Heart right ventricle (tissue), 16 donors: ENCODE data around the gene KBTBD4. TPM values are rescaled to one million over a fixed set of nuclear protein-coding genes. Genes with fewer than 3 reads are reported as not detected.

Experiments
- ATAC-seq, 8 donors: fragments of 200-7000 bp; cut with Tn5 transposase; one replicate each; pipeline ENCODE4 v1.9.1; 2020; ENCODE audit warnings: mild to moderate bottlenecking in 8 of 8, moderate library complexity in 8 of 8, moderate number of reproducible peaks in 1 of 8
- DNase-seq, 2 donors: peaks; one replicate each; pipeline ENCODE4 v3.0.0-alpha.2; 2020
- H3K27ac ChIP-seq, 10 donors: fragments of 200-600 bp; sonication (generic) in 2 of 10; one replicate each; pipeline versions ENCODE4 v1.5.0 to v1.8.0; 2020 to 2022; ENCODE audit warnings: mild to moderate bottlenecking in 3 of 10
- H3K27me3 ChIP-seq, 7 donors: fragments of 200-600 bp; one replicate each; pipeline ENCODE4 v1.8.0; 2021 to 2022; ENCODE audit warnings: mild to moderate bottlenecking in 2 of 7
- H3K36me3 ChIP-seq, 9 donors: fragments of 200-600 bp; sonication (generic) in 1 of 9; one replicate each; pipeline versions ENCODE4 v1.5.0 to v1.8.0; 2020 to 2022; ENCODE audit warnings: mild to moderate bottlenecking in 2 of 9
- H3K4me1 ChIP-seq, 9 donors: fragments of 200-600 bp; sonication (generic) in 1 of 9; one replicate each; pipeline versions ENCODE4 v1.5.0 to v1.8.0; 2020 to 2022; ENCODE audit warnings: mild to moderate bottlenecking in 4 of 9
- H3K4me3 ChIP-seq, 10 donors: fragments of 200-600 bp; sonication (generic) in 2 of 10; one replicate each; pipeline versions ENCODE4 v1.5.0 to v1.8.0; 2020 to 2022; ENCODE audit warnings: mild to moderate bottlenecking in 7 of 10, moderate library complexity in 2 of 10
- H3K9me3 ChIP-seq, 11 donors: fragments of 200-600 bp in 10 of 11; sonication (generic) in 2 of 11; one replicate each; pipeline versions ENCODE4 v1.5.0 to v1.8.0; 2013 to 2022; ENCODE audit warnings: mild to moderate bottlenecking in 2 of 11, control low read depth in 1 of 11, moderate library complexity in 1 of 11
- WGBS, 2 donors: extraction: QIAGEN DNeasy Blood & Tissue Kit; methylation state at CpG; one replicate each; pipeline ENCODE4 v1.1.7; 2013; ENCODE audit warnings: inconsistent platforms in 1 of 2; 5-methylcytosine and 5-hydroxymethylcytosine counted together
- intact Hi-C, 10 donors: fragments of 100-400 bp; cut with DNase I; formaldehyde crosslinking; loops; one replicate each; pipeline versions ENCODE4 v1.11.1 to v1.14.2; 2022
- polyA plus RNA-seq, 2 donors: library from polyadenylated mRNA; stranded (reverse); fragments of 200-250 nt; gene quantifications; one replicate each; pipeline ENCODE4 v1.2.3, GENCODE V29; 2013
- total RNA-seq, 10 donors: library from RNA; stranded (reverse); fragmentation: NEBNext Ultra II Directional in 3 of 10; extraction: Animal tissue kit (Norgen Biotek cat#: 25700) in 3 of 10; gene quantifications; one replicate each; pipeline versions ENCODE4 v1.2.1 to v1.2.4, GENCODE V29; 2021 to 2023
- TF ChIP-seq, protein P1 (sequence below), 9 donors: fragments of 200-600 bp; sonication (generic) in 2 of 9; IDR thresholded peaks; one replicate each; pipeline versions ENCODE4 v1.5.0 to v1.8.0; 2021 to 2022; ENCODE audit warnings: antibody characterized with exemption in 9 of 9, mild to moderate bottlenecking in 5 of 9, moderate library complexity in 1 of 9
- donor health status: Arrhythmogenic right ventricular cardiomyopathy.
- donor health status: ischemic (EF 13 %, LVEDD 7.1; RV severe dilation, severe dysfunction).
- donor health status: healthy with polysubstance abuse.
- donor health status: DM: no; HTN: yes; CAD: no.
- donor health status: DM: no; HTN: no; CAD: no.
- donor health status: ischemic (EF 25% LVEDD 6.9; RV normal size, moderate dysfunction).
- donor health status: ischemic (EF 25% LVEDD 5.7; RV mildly dilated, moderate dysfunction).
- donor health status: healthy.
- donor health status: DM: yes; HTN: yes; CAD: no.
- donor health status: Ischemic cardiomyopathy.
- donor health status: ischemic (EF 35%, LVEDD 5.7; RV mildly dilated, moderate dysfunction).
- donor health status: nonischemic (EF 11% LVEDD 7.7; RV severe dilation, severe dysfunction).
- donor health status: DM: yes; HTN: yes; CAD: no.
- donor health status: PGD.
- donor health status: ischemic (EF 29% LVEDD 5.4; RV normal size, mild dysfunction).
- donor health status: nonischemic (EF 23%, LVEDD 6.1; RV moderate dilation, normal function).

Gene KBTBD4
- total and polyA plus RNA-seq, 12 donors: 3.1 to 21.0 (median 16.0) TPM

DNA sequence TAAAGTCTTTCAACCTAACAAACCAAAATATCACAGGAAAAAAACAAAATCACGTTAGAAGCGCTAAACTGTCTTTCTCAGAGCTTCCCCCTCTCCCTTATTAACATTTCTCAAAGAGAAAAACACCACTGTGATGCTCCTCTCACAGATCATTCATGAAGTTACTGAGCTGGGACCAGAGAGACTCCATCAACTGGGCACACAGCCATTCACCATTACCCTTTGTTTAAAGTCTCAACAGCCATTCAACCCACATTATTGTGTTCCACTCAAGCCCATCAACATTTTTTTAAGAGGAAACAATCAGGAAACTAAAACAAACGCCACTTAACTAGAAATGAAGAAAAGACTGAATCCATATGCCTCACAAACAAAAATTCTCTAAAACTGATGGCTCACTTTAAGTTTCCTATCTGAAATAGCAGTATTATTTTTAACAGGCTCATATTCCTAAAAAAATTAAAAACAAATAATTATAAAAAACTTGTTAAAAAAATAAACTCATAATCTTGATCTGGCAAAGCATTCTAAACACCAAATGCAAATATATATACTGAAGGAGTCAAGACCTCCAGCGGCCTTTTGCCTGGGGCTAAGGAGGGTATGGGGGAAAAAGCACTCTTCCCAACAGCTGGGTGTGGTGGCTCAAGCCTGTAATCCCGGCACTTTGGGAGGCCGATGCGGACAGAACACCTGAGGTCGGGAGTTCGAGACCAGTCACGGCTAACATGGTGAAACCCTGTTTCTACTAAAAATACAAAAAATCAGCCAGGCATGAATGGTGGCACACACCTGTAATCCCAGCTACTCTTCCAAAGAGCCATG lies 39.8 kb downstream of the KBTBD4 start:
- intact Hi-C loops: loop anchor here in 3 of 10 donors (5.0 to 10.0 kb wide), 3 partner anchors 37 to 54 kb away; no protein-coding TSS in a partner anchor
- Histone ChIP-seq H3K9me3 (no peaks in the 10 kb centered on the region), H3K36me3 (peaks cover 0 to 17% (median 0%) of the 10 kb centered on the region in 9 donors), H3K27ac (peak overlapping the region in 2 of 10 donors; percentile 44 to 54), H3K4me3 (no peak overlapping the region), H3K4me1 (peaks cover 12 to 93% (median 75%) of the 10 kb centered on the region in 9 donors), H3K27me3 (no peaks in the 10 kb centered on the region)
- DNase-seq (no peak), ATAC-seq (peak in 2 of 8 donors; percentile 34 to 39)
- WGBS, 2 donors: 83 to 84% methylated on average over 10 of the region's 10 CpGs
- TF ChIP-seq, protein P1, sequence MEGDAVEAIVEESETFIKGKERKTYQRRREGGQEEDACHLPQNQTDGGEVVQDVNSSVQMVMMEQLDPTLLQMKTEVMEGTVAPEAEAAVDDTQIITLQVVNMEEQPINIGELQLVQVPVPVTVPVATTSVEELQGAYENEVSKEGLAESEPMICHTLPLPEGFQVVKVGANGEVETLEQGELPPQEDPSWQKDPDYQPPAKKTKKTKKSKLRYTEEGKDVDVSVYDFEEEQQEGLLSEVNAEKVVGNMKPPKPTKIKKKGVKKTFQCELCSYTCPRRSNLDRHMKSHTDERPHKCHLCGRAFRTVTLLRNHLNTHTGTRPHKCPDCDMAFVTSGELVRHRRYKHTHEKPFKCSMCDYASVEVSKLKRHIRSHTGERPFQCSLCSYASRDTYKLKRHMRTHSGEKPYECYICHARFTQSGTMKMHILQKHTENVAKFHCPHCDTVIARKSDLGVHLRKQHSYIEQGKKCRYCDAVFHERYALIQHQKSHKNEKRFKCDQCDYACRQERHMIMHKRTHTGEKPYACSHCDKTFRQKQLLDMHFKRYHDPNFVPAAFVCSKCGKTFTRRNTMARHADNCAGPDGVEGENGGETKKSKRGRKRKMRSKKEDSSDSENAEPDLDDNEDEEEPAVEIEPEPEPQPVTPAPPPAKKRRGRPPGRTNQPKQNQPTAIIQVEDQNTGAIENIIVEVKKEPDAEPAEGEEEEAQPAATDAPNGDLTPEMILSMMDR (IDR thresholded peaks at IDR 0.05): no peak

DNA sequence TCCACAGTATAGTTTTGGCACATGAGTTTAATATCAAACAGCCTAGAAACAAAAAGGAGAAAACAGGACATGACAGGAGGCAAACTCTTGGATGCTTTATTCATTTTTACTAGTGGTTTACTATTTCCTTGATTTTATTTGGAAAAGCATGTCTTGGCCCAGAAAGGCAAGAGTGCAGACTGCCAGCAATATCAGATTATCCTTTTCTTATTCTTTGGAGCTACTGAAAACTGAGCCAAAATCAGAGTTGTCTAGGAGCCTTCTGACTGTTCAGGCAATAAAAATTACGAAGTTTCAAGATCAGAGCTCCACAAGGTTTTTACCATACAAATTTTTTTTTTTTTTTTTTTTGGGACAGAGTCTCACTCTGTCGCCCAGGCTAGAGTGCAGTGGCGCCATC lies 41.9 kb downstream of the KBTBD4 start:
- no peaks in the 10 kb centered on the region for H3K27me3 ChIP-seq
- TF ChIP-seq, protein P1 (IDR thresholded peaks at IDR 0.05): no peak
- intact Hi-C loops: loop anchor here in 3 of 10 donors (5.0 to 10.0 kb wide), 3 partner anchors 35 to 52 kb away; no protein-coding TSS in a partner anchor
- ATAC-seq: no peak
- no peaks in the 10 kb centered on the region for H3K9me3 ChIP-seq
- 79 to 84% methylated on average over 3 of the region's 3 CpGs for WGBS, 2 donors
- peaks cover 15 to 96% (median 85%) of the 10 kb centered on the region in 9 donors for H3K4me1 ChIP-seq
- H3K4me3 ChIP-seq: no peak overlapping the region
- H3K27ac ChIP-seq: no peak overlapping the region
- DNase-seq: no peak
- peaks cover 0 to 17% (median 0%) of the 10 kb centered on the region in 9 donors for H3K36me3 ChIP-seq

DNA sequence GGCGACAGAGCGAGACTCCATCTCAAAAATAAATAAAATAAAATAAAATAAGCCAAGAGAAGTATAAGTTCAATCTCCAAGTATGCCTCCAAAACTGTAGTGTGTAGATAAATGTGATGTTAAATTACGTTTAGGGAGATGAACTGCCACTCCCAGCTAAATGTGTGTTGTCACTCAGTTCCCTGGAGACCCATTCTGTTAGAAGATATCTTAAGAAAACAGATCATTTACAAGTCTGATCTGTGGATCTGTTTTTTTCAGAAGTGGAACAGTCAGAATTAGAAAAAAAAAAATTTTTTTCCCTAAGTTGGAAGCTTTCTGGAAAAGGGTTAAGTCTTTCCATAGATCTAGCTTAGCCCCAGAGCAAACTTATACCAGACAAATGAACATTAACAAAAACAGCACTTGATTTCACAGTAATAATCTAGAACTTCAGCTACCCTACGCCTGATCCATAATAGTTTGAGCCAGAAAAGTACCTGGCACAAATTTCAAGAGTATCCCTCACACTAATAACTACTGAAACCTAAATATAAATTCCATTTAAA lies 44.0 kb downstream of the KBTBD4 start:
- ATAC-seq: no peak
- TF ChIP-seq, protein P1 (IDR thresholded peaks at IDR 0.05): no peak
- H3K27ac ChIP-seq: no peak overlapping the region
- DNase-seq: no peak
- H3K4me1 ChIP-seq: peaks cover 11 to 98% (median 85%) of the 10 kb centered on the region in 9 donors
- H3K36me3 ChIP-seq: peaks cover 0 to 24% (median 0%) of the 10 kb centered on the region in 9 donors
- H3K4me3 ChIP-seq: no peak overlapping the region
- H3K9me3 ChIP-seq: no peaks in the 10 kb centered on the region
- WGBS, 2 donors: 82 to 83% methylated on average over 4 of the region's 4 CpGs
- intact Hi-C loops: loop anchor here in 3 of 10 donors (5.0 to 10.0 kb wide), 3 partner anchors 32 to 50 kb away; no protein-coding TSS in a partner anchor
- no peaks in the 10 kb centered on the region for H3K27me3 ChIP-seq

DNA sequence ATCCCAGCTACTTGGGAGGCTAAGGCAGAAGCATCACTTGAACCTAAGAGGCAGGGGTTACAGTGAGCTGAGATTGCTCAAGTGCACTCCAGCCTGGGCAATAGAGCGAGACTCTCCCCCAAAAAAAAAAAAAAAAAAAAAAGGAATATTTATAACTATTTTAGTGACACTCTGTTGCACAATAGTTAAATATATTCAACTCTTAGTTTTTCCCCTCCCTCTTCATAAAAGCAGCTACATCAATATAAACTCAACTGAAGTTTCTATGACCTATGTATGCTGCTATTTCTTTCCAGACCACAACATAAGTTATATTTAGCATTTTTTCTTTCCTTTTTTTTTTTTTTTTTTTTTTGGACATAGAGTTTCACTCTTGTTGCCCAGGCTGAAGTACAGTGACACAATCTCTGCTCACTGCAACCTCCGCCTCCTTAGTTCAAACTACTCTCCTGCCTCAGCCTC lies 45.0 kb downstream of the KBTBD4 start:
- no peak overlapping the region for H3K27ac ChIP-seq
- no peak overlapping the region for H3K4me3 ChIP-seq
- H3K27me3 ChIP-seq: no peaks in the 10 kb centered on the region
- TF ChIP-seq, protein P1 (IDR thresholded peaks at IDR 0.05): no peak
- H3K9me3 ChIP-seq: no peaks in the 10 kb centered on the region
- DNase-seq (no peak), ATAC-seq (no peak)
- peaks cover 0 to 33% (median 0%) of the 10 kb centered on the region in 9 donors for H3K36me3 ChIP-seq
- peaks cover 4 to 93% (median 74%) of the 10 kb centered on the region in 9 donors for H3K4me1 ChIP-seq
- intact Hi-C loops: loop anchor here in 1 of 10 donors (10.0 kb wide), 1 partner anchor 49 kb away; no protein-coding TSS in a partner anchor
- 81 to 85% methylated on average over 2 of the region's 2 CpGs for WGBS, 2 donors
